HL-60/S4 treated with phorbol 12-myristate 13-acetate at 8.2 ng/mL for 4 days and 3 days (cell line): Measurements from ENCODE around the gene OMP.

ENCODE experiments used
- in situ Hi-C: fragments of 300-500 bp; cut with MboI; formaldehyde crosslinking; loops from 2 replicates; pipeline ENCODE4 v1.15.0; 2022; ENCODE audit warnings: low sequenced_read_pairs

The OMP gene

DNA sequence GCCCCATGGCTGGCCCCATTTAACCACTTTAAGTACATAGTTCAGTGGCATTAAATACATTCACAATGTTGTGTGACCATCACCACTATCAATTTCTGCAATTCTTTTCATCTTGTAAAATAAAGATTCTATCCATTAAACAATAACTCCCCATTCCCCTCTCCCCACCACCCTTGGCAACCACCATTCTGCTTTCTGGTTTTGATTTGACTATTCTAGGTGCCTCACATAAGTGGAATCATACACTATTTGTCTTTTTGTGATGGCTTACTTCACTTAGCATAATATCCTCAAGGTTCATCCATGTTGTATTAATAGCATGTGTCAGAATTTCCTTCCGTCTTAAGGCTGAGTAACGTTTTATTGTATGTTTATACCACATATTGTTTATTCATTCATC is 32.4 kb downstream of the OMP start:
- in situ Hi-C loops, result no loop called here

DNA sequence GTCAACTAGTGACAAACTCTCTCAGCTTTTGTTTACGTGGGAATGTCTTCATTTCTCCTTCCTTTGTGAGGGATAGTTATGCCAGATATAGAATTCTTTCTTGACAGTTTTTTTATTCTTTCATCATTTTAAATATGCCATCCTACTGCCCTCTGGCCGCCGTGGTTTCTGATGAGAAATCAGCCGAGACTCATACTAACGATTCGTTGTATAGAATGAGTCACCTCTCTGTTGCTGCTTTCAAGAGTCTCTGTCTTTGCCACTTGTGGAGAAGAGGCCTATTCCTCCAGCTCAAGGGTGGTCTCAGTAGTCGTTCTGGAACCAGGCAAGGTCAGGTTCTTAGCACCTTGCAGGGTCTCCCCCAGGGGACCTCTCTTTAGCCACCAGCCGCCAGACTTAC is 33.4 kb downstream of the OMP start:
- in situ Hi-C loops, result no loop called here

DNA sequence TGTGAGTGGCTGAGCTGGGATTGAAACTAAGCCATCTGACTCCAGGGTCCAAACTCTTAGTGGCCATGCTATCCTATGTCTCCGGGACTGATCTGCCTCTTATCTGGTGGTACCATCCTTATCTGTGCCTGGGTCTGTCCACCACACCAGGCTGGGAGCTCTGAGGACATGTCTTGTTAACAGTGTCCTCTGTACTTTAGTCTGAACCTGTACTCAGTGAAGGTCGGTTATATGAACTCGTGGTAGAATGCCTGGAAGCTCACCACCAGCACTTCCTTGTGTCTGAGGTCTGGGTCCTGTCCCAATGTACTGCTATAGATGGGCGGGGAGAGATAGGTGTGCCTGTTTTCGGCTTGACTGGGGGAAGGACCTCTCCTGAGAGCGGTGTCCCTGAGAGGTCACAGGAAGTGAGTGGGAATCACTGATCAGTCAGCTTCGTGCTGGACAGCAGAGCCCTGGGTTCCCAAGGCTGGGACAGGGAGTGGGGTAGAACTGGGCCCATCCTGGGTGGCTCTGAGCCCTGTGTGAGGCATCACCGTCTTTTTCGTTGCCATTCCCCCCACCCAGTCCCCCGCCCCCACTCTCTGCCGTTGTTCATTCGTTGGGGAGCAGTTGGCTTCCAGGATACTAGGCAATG is 34.3 kb downstream of the OMP start:
- in situ Hi-C loops, result no loop called here

DNA sequence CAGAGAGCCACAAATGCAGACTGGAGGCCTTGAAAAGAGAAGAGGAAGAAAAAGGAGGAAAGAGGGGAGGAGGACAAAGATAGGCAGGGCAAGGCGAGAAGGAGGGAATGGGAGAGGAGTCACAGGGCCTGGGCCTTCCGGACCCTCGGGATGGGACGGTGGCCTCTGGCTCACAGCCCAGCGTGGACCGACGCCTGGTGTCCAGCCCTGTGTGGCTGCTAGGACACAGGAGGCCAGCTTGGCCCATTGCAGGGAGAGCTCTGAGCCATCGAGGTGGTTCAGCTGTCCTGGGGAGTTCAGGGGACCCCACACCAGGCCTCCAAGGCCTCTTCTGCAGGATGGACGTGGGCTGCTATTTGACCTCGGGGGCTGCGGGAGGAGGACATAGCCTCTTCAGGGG is 34.8 kb downstream of the OMP start:
- in situ Hi-C loops, result no loop called here

DNA sequence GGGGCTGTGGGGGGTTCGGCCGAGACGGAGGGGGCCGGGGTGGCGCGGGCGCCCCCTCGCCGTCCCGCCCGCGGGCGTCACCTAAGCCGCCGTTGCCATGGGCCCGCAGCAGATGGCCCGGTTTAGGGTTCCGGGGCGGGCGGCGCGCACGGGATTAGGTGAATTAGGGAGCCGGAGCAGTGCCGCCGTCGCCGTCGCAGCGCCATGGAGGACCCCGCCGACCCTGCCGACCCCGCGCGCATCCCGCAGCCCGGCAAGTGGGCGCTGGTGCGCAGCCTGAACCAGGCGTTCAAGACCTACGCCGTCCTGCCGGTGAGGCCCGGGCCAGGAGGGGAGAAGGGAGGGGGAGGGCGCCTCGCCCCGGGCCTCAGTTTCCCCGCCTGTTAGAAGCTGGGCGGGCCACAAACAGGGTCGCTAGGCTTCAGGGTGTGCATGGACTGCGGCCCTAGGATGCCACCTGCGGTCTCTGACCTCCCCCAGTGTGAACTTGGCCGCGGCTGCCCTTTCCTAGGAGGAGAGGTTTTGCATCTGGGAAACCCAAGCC is 35.5 kb downstream of the OMP start:
- in situ Hi-C loops, result no loop called here

DNA sequence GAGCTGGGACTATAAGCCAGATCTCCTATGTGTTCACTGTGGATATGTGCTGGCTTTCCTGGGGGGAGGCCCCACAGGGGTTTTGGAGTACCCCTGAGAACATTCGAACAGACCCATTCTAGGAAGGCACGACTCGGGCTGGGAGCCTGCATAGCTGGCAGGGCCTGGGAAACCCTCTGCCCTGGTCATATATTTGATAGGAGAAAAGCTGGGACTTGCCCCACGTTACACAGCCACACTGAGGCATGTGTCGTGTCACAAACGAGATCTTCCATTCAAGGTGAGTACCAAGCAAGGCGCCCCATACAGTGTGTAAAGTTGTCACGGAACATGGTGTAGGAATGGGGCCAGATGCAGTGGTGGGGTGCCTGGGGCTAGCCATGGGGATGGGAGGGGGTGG is 36.6 kb downstream of the OMP start:
- in situ Hi-C loops, result no loop called here

DNA sequence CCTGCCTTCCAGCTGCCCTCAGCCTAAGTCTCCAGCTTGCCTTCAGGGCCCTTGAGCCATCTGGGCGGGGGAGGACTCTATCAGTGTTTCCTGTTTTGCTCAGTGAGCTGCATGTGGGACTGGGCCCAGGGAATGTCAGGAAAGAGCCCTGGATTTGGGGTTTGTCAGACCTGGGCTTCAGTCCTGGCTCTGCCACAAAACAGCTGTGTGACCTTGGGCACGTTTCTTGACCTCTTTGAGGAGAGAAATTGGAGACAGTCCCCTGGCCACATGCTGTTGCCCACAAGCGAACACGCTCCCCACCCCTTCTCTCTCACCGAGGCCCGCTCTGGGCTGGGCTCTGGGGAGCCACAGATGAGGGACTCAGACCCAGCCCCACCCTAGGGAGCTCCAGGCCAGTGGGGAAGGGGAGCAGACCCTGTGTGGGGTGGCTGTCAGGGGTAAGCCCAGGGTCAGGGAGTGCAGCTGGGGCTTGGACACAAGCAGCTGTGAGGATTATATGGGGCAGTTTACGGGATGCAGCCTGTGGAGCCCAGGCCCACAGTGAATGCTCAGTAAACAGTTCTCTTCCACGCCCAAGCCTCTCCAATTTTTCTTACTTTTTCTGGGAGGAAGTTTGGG is 37.7 kb downstream of the OMP start:
- in situ Hi-C loops, result no loop called here

DNA sequence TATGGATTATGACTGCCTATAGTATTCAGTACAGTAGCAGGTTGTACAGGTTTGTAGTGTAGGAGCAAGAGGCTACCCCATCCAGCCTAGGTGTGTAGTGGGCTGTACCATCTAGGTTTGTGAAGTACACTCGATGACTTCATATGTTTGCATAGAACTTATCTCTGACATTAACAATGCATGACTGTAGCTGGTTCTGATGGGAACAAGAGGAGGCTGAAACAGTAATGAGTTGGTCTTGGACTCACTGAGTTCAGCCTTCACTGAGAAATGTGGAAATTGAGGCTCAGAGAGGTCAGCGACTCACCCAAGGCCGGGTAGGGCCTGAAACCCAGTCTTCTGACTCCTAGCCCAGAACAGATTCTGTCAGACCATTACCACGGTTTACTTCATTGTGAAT is 38.4 kb downstream of the OMP start:
- in situ Hi-C loops, result no loop called here

DNA sequence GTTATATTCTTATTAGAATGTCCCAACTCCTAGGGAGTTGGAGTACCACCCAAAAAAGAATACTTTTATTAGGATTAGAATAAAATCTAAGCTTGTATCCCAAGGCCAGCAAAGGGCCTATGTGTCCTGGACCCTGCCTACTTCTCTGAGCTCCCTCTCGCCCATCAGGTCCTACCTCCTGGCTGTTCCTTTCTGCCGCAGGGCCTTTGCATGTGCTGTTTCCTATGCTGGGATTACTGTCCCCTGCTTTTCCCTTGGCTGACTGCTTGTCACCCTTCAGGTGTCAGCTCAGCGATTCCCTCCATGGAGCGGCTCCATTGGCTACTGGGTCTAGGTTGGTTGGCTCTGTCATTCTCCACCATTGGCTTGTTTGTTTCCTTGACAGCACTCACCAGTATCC is 38.8 kb downstream of the OMP start:
- in situ Hi-C loops, result no loop called here

DNA sequence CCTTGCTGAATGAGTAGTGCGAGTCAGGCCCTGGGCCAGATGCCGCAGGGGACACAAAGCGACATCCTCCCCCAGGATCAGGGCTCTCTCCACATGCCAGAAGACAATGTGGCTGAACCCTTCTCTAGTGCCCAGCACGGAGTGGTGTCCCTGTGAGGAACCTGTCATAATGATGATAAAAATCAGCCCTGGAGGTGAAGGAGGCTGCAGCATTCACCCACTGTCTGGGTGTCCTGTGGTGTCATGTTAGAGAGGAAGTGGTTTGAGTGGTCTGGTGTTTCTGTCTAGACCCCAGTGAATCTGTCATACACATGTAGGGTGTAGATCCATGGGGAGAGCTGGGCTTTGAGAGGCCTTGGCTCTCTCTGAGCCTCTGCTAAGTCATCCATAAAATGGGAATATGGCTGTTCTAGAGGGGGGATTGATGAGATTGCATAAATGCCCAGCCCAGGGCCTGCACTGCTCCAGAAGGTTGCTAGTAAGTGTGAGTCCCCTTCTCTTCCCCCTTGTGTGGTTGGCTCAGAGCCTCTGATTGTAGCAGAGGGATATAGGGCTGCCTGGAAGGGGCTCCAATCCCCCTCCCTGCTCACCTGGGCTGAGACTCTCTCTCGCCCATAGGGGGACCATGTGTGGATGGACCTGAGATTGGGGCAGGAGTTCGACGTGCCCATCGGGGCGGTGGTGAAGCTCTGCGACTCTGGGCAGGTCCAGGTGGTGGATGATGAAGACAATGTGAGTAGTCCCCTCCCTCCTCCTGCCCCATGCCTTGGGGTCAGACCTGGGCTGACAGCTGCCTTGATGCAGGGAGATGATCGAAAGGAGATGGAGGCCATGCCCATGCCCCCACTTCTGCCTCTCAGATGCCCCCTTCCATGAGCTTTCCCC is 39.7 kb downstream of the OMP start:
- in situ Hi-C loops, result no loop called here

DNA sequence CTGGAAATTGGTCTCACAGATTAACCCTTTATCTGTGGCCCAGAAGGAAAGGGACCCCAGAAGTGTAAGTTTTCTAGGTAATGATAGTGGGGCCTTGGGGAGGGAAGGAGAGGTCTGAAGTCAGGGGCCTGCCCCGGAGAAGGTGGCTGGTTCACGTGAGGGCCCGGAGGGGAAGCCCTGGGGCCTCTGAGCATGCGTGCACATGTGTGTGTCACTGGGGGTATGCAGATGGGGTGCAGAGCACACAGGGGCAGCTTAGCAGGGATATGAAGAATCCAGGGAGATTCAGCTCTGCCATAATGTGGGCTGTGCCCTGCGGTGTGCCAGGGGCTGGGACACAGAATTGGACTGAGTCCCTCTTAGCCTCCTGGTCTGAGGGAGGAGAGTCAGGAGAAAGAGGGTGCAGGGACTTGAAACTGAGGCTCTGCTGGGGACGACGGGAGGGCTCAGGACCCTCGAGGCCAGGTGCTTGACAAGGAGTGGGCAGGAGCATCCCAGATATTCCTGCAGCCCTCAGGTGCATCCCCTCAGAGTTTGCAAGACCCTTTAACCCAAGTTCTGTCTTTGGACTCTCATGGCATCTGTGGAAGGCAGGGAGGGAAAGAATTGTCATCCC is 40.9 kb downstream of the OMP start:
- in situ Hi-C loops, result no loop called here

DNA sequence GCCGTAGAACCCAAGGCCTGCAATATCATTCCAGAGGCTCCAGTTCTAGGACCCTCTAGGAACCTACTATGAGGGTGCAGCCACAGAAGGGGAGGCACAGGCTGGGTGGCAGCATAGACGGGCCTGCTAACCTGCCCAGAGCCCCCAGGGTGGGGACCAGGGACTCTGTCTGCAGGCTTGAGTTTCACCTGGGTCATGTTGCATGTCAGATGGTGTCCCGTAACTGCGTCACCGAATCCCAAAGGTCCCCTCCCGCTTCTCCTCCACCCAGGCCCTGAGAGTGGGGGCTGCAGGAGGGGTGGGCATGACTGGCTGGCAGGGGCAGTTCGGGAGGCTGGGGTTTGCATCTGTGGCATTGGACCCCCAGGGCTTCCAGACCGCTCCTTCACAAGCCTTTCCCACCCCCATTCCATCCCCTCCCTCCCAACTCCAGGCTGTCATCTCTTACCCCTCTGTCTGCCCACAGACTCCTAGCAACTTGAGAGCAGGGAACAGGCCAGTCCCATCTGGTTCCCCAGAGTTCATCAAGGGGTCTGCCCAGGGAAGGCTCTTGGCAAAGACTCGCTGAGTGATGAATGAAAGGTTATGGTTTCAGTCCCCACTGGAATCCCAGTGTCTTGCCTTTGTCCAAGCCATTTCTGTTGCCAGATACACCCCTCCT is 41.7 kb downstream of the OMP start:
- in situ Hi-C loops, result no loop called here

DNA sequence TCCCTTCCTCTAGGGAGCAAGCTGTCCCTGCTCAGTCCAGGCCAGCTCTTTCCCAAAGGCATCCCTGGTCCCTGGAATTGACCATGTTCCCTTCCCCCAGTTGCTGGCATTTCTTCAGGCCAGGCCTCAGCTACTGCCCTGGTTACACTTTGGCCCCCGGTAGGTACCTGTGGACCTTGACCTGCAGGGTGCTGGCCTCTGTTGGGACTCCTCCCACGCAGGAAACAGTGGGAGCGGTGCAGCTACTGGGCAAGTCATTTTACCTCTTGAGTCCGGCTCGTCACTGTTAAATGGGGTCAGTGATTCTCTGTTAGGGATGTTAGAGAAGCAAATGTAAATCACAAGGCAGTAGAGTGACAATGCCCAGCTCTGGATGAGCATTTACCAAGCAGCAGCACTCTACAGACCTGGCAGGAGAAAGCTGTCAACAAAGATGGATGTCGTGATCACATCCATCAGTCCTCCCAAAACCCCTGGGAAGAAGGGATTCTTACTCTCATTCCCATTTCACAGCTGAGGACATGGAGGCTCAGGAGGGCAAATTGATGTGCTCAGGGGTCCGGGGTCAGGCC is 42.3 kb downstream of the OMP start:
- in situ Hi-C loops, result no loop called here

DNA sequence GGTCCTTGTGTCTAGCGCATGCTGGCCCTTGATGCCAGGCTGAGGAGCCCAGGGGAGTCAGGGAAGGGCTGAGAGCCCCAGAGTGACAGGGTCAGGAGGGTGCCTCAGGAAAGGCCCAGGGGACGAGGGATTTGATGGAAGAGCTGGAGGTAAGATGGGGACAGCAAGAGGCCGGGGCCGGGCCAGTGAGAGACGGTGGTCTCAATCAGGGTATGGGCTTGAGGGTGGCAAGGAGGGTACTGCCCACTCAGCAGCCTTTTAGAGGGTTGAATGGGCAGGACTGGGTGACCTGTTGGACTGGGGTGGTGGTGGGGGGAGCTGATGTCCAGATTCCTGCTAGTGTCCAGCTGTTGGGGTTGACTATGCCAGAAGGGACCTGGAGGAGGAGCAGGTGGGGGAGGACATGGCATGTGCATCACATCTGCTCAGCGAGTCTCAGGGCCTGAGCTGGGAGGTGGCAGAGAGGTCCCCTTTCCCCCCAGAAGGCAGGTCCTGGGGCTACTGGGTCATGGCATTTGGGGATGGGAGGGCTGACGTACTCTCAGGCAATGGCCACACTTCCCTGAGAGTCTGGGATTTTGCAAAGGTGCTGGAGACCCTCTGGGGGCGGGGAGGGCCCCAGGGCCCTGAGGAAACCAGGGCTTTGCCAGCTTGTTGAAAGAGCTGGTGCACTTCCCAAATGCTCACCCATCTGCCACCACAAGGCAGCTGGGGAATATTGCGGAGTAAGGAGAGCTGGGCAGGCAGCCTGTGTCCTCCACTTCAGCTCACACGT is 43.8 kb downstream of the OMP start:
- in situ Hi-C loops, result no loop called here

DNA sequence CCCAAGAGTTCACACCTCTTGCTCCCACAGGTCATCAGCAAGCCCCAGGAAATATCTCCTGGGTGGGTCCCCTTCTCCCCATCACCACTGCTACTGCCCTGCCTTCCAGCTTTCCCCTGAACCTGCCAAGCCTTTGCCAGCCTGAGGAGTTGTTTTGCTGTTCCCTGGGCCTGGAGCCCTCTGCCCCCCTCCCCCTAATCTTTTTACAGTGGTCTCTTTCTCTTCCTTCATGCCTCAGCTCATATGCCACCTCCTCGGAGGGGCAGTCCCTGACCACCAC is 44.3 kb downstream of the OMP start:
- in situ Hi-C loops, result no loop called here

DNA sequence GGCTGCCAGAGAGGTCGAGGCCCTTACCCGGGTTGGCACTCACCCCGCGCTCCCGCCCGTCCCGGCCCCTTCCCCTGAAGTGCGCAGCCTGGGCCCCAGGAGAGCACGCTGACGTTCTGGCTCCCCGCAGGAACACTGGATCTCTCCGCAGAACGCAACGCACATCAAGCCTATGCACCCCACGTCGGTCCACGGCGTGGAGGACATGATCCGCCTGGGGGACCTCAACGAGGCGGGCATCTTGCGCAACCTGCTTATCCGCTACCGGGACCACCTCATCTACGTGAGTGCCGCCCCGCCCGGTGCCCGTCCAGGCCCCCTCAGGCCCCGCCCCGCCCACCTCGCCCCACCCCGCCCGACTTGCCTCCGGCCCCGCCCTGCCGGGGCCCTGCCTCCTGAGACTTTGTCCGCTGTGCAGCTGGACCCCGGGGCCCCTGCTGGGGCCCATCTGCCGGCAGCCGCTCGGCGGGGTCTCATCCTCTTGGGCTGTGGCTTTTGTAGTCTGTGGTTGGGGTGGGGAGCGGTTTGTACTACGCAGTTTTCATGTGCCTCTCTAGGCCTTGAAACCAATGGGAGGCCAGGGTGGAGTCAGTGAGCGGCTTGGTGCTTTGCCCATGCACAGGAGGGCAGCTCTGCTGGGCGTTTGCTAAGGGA is 45.2 kb downstream of the OMP start:
- in situ Hi-C loops, result no loop called here

DNA sequence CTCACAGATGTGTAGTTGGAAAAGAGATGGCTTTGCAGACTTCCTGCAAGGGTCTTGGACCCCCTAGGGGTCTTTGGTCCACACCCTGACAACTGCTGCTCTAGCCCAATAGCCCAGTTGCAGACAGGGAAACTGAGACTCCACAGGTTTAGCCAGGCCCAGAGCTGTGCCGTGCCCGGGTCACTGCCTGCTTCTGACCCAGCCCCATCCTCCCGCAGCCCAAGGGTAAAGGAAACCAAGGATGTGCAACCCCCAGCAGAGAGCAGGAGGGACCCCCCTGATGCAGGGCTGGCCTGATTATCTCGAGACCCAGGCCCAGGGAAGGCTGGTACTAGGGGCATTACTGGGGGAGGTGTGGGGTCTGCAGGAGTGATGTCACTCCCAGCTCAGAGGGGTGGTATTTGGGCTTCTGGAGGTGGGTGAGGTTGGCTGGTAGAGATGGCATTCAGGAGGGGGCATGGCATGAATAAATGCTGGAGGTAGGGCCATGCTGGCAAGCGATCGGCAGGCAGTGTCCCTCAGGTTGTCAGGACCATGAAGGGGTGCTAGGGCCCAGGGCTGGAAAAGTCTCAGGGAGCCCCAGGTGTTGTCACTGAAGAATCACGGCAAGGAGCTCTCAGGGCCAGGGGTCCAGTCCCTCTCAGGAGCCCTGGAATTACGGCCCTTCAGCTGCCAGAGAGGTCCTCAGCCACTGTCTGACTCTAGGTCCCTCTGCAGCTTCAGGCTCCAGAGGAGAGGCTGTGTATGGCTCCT is 46.5 kb downstream of the OMP start:
- in situ Hi-C loops, result no loop called here

DNA sequence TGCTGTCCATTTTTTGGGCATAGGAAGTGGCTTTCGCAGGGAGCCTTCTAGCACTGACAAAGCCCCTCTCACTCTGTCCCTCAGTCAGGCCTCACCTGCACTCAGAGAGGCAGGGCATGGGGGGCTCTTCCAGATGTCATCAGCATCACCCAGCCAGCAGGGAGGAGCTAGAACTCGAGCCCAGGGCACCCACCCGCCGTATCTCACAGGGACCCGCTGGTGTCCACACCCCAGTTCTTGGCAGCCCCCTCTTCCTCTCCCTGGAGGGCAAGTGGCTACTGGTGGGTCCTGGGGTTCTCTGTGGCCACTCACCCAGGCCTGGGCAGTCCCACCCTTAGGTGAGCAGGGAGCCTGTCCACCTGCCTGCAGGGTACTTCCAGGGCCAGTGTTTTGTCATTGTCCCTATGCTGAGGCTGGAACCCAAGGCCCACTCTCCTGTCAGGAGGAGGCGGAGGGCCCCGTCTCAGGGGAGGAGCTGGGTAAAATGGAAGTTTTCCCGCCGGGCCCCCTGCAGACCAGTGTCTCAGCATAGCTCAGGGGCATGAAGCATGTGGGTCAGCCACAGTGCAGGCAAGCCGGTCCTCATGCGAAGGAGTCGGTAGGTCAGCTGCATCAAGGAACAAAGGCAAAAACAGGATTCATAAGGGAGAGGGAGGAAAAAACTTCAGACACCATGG is 47.2 kb downstream of the OMP start:
- in situ Hi-C loops, result no loop called here
